GM06990 (cell line): Measurements from ENCODE around the gene ADGRL2.

Experiments used
- DNase-seq: peaks from one replicate; pipeline ENCODE4 v3.0.0-alpha.2; 2011; ENCODE audit not compliant: insufficient read length; ENCODE audit errors: extremely low read depth
- H3K27me3 ChIP-seq: replicated peaks from 2 replicates; pipeline ENCODE4 v1.6.0; 2011; ENCODE audit warnings: low read length; ENCODE audit not compliant: control insufficient read depth, insufficient read depth
- H3K36me3 ChIP-seq: 2 replicates; pipeline ENCODE4 v1.5.1; 2011; ENCODE audit warnings: low read length; ENCODE audit not compliant: control insufficient read depth, insufficient read depth
- H3K4me3 ChIP-seq: replicated peaks from 2 replicates; pipeline ENCODE4 v1.5.1; 2011; ENCODE audit warnings: low read depth, mild to moderate bottlenecking, control low read depth, low read length
- TF ChIP-seq, protein P1 (sequence below): IDR thresholded peaks from 2 replicates; pipeline ENCODE4 v1.5.1; 2011; ENCODE audit warnings: low read length, control low read depth, mild to moderate bottlenecking, inconsistent platforms; ENCODE audit not compliant: insufficient read depth, poor library complexity, severe bottlenecking

Gene ADGRL2

GRCh38 chr1:81820765-81821164 lies 20.0 kb downstream of the ADGRL2 start:
- no peaks in the 10 kb centered on the region for H3K36me3 ChIP-seq
- H3K4me3 ChIP-seq: no peak overlapping the region
- TF ChIP-seq, protein P1, sequence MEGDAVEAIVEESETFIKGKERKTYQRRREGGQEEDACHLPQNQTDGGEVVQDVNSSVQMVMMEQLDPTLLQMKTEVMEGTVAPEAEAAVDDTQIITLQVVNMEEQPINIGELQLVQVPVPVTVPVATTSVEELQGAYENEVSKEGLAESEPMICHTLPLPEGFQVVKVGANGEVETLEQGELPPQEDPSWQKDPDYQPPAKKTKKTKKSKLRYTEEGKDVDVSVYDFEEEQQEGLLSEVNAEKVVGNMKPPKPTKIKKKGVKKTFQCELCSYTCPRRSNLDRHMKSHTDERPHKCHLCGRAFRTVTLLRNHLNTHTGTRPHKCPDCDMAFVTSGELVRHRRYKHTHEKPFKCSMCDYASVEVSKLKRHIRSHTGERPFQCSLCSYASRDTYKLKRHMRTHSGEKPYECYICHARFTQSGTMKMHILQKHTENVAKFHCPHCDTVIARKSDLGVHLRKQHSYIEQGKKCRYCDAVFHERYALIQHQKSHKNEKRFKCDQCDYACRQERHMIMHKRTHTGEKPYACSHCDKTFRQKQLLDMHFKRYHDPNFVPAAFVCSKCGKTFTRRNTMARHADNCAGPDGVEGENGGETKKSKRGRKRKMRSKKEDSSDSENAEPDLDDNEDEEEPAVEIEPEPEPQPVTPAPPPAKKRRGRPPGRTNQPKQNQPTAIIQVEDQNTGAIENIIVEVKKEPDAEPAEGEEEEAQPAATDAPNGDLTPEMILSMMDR: no peak
- no peak for DNase-seq
- no peaks in the 10 kb centered on the region for H3K27me3 ChIP-seq

DNA sequence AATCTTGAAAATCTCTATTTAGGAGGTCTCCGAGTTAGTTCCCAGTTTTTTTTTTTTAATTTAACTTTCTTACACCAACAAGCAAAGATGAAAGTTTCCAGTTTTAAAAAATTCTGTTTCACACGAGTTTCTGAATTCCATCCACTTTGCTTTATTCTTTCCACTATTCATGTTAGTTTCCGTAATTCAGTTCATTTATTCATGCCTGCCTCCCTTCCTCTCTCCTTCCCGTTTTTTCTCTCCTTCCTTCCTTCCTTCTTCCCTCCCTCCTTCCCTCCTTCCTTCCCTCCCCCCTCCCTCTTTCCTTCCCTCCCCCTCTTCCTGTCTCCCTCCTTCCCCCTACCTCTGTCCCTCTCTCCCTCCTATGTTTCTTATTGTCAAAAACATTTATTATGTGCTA lies 22.3 kb downstream of the ADGRL2 start:
- TF ChIP-seq, protein P1: no peak
- no peak for DNase-seq
- Histone ChIP-seq H3K36me3 (no peaks in the 10 kb centered on the region), H3K4me3 (no peak overlapping the region), H3K27me3 (no peaks in the 10 kb centered on the region)

DNA sequence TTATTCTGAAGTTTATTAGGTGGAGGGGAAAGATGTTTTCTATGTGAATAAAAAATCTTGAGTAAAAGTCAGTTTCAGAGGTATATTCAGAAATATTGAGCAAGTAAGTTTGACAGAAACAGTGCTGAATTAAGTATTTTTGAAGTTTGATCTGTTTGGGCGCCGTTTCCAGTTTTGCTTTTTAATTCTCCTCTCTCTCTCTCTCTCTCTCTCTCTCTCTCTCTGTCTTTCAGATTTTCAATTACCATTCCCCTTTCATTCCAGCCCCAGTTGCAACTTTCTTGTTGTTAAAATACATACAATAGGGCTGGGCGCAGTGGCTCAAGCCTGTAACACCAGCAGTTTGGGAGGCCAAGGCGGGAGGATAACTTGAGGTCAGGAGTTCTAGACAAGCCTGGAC lies 24.0 kb downstream of the ADGRL2 start:
- no peaks in the 10 kb centered on the region for H3K27me3 ChIP-seq
- H3K4me3 ChIP-seq: no peak overlapping the region
- H3K36me3 ChIP-seq: no peaks in the 10 kb centered on the region
- TF ChIP-seq, protein P1: no peak
- no peak for DNase-seq

DNA sequence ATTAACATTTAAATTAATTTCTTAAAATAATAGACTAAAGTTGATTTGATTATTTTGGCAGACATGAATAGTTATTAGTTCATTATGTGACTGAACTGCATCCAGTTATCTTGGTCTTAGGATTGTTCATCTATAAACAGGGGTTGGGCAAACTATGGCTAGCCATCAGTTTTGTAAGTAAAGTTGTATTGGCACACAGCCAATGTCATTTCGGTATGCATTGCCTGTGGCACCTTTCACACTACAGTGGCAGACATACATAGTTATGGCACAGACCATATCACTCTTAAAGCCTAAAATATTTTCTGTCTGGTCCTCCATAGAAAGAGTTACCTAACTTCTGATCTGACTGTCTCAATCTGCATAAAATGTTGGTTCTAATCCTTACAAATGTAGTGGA lies 27.2 kb downstream of the ADGRL2 start:
- Histone ChIP-seq H3K27me3 (no peaks in the 10 kb centered on the region), H3K4me3 (no peak overlapping the region), H3K36me3 (no peaks in the 10 kb centered on the region)
- no peak for DNase-seq
- TF ChIP-seq, protein P1: no peak

GRCh38 chr1:81832573-81832972 lies 31.8 kb downstream of the ADGRL2 start:
- DNase-seq: no peak
- H3K27me3 ChIP-seq: no peaks in the 10 kb centered on the region
- no peak overlapping the region for H3K4me3 ChIP-seq
- no peaks in the 10 kb centered on the region for H3K36me3 ChIP-seq
- TF ChIP-seq, protein P1: no peak

- Histone ChIP-seq H3K27me3 (no peaks in the 10 kb centered on the region), H3K4me3 (no peak overlapping the region), H3K36me3 (no peaks in the 10 kb centered on the region)
- no peak for DNase-seq
- TF ChIP-seq, protein P1: no peak
Measured at GRCh38 chr1:81833722-81834121, 33.0 kb downstream of the ADGRL2 start.
